Fibroblast of peridontal ligament (primary cell): Measurements from ENCODE around the gene REM2.
A peak's percentile ranks its signal among the peaks of the same experiment; 100 is the strongest.
"Not testable (repeated sequence)": the region's sequence is repeated elsewhere in the genome, so short reads cannot be mapped to it uniquely, and the experiment has no call there.

Experiments used
- DNase-seq: peaks from one replicate; pipeline ENCODE4 v3.0.0-alpha.2; 2010; ENCODE audit errors: extremely low read depth

The REM2 gene

DNA sequence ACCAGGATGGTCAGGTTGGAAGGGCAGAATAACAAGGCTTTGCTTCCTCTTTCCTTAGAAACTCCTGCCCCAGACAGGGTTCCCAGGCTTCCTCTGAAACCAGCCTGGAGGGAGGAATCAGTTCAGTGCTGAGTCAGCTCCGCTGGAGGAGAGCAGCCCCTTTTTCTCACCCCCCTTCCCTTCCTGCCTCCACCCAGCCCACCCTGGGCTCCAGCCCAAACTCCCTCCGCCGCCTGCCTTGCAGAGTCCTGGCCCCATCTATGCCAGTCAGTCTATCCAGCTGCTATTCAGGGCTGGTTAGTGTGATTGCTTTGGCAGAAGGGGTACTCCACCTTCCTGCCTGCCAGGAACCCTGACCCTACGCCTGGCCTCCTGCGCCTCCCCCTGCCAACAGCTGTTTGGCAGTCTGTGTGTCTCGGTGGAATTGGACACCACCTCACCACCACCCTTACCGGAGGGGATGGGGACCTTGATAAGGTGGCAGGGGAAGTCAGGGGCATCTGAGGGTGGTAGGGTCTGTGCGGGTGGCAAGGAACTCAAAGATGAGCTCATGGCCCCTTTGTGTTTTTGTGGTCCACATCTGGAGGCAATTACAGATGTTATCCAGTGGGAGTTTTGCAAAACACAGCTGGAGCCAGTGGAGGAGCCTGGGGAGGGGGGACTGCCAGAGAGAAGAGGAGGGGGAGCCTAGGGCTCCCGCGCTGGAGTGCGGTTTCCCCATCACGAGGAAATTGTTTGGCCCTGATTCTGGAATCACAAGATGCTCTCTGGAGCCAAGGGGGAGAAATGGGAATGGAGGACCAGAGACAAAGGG, 34.5 kb upstream of the REM2 start:
- peak; percentile 99 for DNase-seq

DNA sequence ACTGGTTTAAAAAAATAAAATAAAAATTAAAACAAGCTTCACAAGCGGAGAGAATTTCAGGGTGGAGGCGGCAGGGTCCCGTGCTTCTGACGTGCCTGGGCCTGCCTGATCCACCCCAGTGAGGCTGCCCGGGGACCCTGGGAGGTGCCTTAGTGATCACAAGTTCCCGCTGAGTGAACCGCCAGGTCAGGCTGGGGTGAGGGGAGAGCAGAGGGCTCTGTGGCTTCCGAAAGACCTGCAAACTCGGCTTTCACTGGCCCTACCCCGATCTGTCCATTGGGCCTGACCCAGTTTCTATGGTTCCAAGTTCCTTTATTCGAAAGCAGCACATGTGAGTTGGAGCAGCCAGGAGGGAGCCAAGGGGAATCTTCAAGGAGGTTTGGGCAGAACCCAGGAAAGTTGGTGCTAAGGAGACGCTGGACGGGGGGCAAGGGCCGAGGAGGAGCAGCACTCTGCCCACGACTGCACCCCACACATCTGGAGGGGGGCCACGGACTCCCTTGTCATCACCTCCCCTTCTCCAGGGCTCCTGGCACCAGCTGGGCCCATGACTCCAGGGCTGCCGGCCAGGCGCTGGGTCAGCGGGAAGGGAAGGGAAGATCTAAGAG, 33.7 kb upstream of the REM2 start:
- no peak for DNase-seq

DNA sequence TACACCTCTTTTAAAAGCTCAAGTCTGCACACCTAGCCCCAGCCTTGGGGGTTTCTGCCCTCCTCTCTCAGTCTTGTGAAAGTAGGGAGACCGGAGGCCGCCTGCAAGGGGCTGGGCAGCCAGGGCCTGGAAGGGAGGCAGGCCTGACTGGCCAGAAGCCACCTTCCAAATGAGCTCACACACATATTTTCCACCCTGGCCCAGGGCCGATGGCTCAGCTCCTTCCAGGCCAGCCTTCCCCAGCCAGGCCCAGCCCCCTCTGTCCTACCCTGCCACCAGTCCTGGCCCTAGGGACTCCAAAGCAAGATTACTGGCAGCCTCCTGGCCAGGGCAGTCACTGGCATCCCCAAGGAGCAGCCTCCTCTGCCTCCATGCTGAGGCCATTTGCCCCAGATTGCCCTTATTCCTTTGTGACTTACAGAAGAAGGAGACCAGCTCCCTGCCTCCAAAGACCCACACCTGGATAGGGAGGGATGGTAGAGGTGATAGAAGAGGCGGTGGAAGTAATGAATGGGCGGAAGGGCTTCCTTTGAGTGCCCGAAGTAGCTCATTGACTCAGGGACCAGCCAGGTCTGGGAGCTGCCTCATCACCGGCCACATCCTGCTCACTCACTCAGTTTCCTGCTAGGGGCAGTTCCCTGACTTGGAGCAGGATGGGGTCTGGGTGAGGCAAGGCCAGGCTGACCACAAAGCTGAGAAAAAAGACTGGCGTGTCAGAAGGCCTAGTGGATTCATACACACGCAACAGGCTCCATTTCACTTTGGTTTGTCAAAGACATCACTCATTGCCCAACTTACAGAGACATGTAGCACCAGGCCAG, 31.9 kb upstream of the REM2 start:
- DNase-seq, result peak; percentile 98

DNA sequence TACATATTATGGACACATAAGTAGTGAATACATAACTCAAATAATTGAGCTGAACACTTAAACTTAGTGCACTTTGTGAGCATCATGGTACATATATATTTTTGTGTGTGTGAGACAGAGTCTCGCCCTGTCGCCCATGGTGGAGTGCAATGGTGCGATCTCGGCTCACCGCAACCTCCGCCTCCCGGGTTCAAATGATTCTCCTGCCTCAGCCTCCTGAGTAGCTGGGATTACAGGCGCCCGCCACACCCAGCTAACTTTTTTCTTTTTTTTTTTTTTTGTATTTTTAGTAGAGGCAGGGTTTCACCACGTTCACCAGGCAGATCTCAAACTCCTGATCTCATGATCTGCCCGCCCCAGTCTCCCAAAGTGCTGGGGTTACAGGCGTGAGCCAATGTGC, 30.8 kb upstream of the REM2 start:
- DNase-seq, result not testable (repeated sequence)

DNA sequence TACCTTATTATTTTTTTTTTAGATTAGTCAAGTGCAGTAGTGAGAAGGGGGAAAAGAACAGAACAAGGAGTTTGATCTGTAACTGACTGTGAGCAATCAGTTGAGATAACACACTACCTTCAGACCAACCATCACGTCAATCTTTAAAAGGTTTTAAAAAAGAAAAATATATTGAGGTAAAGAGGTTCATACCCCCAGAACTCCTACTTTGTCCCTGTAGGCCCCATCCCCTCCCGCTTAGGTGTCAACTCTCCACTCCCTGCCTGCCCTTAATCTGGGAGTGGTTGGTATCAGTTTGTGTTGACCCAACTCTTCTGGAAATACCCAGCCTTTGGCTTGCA, 30.5 kb upstream of the REM2 start:
- no peak for DNase-seq

DNA sequence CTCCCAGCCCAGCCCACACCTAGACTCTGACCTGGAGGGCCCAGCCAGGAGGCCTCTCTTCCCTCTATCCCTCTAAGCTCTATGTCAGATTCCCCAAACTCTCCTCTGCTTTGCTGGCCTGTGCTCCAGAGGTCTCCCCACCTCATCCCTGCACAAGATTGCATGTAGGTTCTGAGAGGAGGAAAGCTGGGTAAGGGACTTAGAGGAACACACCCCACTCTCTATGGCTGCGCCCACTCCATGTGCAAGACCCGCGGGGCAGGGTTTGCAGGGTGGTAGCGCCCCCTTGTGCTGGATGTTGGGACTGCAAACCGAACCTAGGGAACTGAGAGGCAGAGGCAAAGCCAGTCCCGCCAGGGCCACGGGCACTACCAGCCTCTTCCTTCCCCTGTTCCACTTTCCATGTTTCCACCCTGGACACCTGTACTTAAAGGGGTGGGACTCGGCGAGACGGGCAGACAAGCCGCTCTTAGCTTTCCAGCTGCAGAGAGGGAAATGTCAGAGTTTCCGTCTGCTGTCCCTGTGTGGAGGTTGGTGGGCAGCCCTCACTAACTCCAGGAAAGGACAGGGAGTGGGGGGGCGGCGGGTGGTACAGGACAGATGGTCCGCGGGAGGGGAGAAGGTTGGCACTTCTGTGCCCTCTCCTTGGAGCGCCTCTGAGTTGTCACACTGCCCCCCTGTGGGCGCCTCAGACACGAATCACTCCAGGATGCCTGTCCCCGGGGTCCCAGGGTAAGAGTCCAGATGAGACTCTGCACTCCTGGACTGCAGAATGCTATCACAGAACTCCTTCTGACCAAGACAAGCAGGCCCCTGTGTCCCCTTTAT, 29.9 kb upstream of the REM2 start:
- DNase-seq, result peak; percentile 90

DNA sequence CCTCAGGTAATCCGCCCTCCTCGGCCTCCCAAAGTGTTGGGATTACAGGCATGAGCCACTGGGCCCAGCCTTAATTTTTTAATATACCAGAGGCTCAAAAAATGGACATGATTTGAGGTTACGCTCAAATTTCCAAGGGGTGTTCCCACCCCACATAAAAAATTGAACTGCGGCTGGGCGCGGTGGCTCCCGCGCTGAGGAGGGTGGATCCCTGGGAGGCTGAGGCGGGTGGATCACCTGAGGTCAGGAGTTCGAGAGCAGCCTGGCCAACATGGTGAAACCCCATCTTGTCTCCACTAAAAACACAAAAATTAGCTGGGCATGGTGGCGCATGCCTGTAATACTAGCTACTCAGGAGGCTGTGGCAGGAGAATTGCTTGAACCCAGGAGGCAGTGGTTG, 28.7 kb upstream of the REM2 start:
- not testable (repeated sequence) for DNase-seq

DNA sequence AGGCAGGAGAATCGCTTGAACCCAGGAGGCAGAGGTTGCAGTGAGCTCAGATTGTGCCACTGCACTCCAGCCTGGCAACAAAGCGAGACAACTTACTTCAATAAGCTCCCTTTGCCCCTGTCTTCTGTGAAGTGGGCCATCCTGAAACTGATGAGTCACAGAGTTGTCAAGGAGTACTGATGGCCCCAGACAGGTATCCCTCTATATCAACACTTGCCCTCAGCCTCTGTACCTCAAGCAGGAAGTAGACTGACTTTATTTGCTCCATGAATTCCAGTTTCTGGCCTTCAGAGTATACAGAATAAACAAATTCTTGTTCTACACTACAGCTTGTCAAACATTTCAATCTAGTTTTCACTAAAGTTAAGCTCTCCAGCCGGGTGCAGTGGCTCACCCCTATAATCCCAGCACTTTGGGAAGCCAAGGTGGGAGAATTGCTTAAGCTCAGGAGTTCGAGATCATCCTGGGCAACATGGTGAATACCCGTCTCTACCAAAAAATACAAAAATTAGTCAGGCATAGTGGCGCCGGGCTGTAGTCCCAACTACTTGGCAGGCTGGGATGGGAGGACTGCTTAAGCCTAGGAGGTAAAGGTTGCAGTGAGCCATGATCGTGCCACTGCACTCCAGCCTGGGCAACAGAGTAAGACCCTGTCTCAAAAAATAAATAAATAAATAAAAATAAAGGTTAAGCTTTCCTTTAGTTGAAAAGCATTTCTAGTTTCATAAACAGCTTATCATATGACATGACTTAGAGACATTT, 27.9 kb upstream of the REM2 start:
- no peak for DNase-seq

DNA sequence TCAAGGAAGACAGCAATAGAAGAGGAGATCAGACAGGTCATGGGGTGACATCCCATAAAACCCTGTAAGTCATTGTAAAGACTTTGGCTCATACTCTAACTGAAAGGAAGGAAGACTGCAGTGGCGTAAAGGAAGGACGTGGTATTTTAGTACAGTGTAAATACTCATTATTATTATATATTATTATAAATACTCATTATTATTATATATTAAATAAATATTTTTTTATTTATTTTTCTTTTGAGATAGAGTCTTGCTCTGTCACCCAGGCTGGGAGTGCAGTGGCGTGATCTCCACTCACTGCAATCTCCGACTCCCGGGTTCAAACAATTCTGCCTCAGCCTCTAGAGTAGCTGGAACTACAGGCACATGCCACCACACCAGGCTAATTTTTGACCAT, 26.6 kb upstream of the REM2 start:
- DNase-seq, result no peak

DNA sequence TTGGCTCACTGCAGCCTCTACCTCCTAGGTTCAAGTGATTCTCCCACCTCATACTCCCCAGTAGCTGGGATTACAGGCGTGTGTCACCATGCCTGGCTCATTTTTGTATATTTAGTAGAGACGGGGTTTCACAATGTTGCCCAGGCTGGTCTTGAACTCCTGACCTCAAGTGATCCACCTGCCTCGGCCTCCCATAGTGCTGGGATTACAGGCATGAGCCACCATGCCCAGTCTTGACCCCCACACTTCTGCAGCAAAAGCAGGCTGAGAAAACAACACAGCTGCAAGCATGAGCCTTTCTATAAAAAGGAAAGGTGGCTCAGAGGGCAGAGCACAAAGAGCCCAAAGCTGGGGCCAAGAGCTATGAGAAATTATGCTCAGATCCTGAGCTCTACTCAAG, 22.6 kb upstream of the REM2 start:
- not testable (repeated sequence) for DNase-seq

DNA sequence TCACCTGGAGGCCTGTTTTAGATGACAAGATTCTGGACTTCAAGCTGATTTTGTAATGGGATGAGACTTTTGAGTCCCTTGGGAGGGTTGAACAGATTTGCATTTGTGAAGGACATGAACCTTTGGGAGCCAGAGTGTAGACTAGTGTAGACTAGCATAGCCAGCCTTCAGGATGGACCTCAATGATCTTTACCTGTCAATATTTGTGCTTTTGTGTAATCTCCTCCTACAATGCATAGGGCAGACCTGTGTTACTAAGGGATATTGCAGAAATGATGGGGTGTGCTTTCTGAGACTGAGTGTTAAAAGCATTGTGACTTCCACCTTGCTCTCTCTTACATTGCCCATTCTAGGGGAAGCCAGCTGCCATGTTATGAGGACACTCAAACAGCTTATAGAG, 21.4 kb upstream of the REM2 start:
- DNase-seq, result no peak

DNA sequence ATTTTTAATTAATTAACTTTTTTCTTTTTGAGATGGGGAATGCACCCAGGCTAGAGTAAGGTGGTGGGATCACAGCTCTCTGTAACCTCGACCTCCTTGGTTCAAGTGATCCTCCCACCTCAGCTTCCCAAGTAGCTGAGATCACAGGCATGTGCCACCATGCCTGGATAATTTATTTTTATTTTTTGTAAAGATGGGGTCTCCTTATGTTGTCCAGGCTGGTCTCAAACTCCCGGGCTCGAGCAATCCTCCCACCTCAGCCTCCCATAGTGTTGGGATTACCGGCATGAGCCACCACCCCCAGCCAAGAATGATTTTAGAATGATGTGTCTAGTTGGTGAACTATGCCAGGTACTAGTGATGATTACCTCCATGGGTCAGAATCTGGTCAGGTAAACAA, 18.0 kb upstream of the REM2 start:
- no peak for DNase-seq

DNA sequence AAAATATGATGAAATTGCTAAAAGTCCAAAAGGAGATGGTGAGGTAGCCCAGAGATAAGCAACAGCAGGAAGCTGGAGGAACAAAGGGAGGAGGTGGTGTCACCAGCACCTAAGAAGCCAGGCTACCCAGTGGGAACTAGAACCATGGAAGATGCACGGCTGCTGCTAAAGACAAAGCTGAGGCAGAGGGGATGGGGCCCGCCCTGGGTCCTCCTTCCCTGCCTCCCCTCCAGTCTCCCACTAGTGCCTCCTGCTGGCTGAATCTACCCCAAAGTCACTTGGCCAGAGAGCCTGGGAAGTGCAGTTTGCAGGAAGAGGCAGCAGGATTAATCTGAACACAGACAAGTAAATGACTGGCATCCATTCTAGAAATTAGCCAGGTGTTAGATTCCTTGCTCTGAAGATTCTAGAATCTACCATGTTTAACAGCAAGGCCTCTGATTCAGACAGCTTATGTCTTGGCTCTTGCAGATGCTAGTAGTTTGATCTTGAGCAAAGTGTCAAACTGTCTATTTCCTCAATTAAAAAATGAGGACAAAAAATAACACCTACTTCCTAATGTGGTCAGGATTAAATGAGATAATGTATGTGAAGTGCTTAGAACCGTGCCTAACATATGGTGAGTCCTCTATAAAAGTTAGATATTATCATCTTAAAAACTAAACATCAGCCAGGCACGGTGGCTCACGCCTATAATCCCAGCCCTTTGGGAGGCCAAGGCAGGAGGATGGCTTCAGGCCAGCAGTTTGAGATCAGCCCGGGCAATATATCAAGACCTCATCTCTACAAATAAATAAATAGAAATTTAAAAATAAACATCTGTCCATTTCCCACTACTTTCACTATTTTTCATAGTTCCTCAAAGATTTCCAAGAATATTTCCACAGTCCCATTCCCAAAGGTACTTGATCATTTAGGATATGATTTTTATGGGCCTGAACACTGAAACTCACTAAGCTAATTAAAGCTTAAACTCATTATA, 17.3 kb upstream of the REM2 start:
- no peak for DNase-seq

DNA sequence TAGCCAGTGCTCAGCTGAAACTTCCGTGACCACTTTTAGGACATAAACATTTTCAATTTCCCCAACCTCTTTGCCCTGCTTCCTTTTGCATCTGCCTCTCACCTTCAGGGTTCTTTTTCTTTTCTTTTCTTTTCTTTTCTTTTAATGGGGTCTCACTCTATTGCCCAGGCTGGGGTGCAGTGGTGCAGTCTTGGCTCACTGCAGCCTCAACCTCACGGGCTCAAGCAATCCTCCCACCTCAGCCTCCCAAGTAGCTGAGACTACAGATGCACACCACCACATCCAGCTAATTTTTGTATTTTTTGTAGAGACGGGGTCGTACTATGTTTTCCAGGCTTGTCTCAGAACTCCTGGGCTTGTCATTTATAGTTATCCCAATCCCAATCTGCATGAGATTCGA, 16.1 kb upstream of the REM2 start:
- DNase-seq, result no peak

DNA sequence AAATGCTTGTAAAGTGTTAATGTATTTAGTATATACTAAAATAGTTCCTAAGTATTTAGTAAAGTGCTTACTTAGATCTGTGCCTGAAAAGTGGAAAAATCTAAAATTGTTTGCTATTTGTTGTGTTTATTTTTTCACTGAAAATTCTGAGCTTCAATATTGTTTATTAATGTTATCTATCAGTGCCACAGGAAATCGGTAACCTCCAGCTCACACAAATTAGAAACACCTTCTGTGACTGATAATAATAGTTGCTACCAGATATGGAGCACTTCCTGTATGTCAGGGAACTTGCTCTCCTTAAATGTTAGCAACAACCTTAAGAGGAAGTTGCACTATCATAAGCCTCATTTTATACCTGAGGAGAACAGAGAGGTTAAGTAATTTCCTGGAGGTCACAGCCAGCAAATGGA, 12.2 kb upstream of the REM2 start:
- DNase-seq, result no peak

DNA sequence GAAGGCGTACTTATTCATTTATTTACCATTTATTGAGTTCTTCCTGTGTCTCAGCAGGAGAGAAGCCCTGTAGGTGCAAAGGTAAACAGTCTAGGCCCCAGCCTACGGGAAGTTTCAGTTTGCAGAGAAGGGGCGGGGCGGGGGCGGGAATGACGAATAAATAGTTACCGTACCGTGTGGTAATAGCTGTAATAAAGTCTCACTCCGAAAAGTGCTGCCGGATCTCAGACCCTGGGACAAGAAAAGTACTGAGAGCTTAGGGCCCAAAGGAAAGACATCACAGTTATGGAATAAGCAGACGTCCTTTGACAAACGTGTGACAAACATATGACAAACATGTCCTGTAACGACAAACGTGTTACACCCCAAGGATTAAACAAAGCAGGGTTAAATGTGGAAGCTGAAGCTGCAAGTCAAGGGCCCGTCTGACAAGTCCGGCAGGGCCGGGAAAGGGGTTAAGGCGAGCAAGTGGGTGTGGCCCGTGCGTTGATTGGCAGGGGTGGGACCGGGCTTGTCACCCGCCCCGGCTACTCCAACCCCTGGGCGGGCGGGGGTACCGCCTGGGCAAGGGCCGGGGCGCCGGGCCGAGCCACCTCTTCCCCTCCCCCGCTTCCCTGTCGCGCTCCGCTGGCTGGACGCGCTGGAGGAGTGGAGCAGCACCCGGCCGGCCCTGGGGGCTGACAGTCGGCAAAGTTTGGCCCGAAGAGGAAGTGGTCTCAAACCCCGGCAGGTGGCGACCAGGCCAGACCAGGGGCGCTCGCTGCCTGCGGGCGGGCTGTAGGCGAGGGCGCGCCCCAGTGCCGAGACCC, 11.6 kb upstream of the REM2 start, which contains the start of gene LRP10:
Gene LRP10, plus strand, starts transcription at position 517 of the 809 bp plus-strand sequence. CDS start 564 bp downstream, outside the sequence.
- peak; percentile 85 for DNase-seq

DNA sequence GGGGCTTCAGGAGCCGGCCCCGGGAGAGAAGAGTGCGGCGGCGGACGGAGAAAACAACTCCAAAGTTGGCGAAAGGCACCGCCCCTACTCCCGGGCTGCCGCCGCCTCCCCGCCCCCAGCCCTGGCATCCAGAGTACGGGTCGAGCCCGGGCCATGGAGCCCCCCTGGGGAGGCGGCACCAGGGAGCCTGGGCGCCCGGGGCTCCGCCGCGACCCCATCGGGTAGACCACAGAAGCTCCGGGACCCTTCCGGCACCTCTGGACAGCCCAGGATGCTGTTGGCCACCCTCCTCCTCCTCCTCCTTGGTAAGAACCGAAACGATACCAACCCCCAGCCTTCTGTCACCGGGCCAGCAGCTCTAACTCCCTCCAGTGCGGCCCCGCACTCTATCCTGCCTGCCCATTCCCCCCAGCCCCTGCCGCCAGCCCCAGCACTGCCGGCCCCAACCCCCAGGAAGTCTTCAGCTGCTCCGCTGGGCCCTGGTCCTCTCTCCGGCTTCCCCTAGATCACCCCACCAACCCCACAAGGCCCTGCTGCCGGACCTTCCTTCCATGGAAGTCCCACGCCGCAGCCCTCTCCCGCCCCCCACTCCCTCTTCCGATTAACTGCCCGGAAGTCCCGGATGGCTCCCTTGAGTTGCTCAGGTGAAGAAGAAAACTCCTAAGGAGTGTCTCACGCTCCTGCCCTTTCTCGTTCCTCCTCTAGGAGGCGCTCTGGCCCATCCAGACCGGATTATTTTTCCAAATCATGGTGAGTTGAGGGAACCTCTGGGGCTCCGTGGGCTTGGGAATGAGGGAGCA, 10.8 kb upstream of the REM2 start:
- DNase-seq, result peak; percentile 84
